Stimulated activated naive B cell treated with anti-CD40 and anti-IgM and Interleukin-4, amounts not matched to agents 10 μg/mL and 1 μg/mL and 100 μg/mL, for 72 hours (primary cell): ENCODE measurements around the gene BANP.
A peak's percentile ranks its signal among the peaks of the same experiment; 100 is the strongest.
"Not testable (repeated sequence)": the region's sequence is repeated elsewhere in the genome, so short reads cannot be mapped to it uniquely, and the experiment has no call there.

Source experiments
- ATAC-seq, 2 donors: fragments of 150-1000 bp; cut with Tn5 transposase; replicated peaks; 2 replicates each; pipeline ENCODE4 v1.10.0; 2021; ENCODE audit warnings: moderate library complexity in 1 of 2
- DNase-seq: peaks from one replicate; pipeline ENCODE4 v3.0.0; 2021
- H3K27ac Mint-ChIP-seq: one replicate; pipeline ENCODE4 v1.8.0; 2022; ENCODE audit warnings: mild to moderate bottlenecking, mixed read lengths
- H3K27me3 Mint-ChIP-seq, 2 donors: one replicate each; pipeline ENCODE4 v1.8.0; 2022; ENCODE audit warnings: mixed read lengths in 2 of 2
- H3K36me3 Mint-ChIP-seq, 2 donors: one replicate each; pipeline ENCODE4 v1.8.0; 2022; ENCODE audit warnings: mixed read lengths in 2 of 2, mild to moderate bottlenecking in 1 of 2
- H3K4me1 Mint-ChIP-seq, 2 donors: one replicate each; pipeline ENCODE4 v1.8.0; 2022; ENCODE audit warnings: mixed read lengths in 2 of 2, mild to moderate bottlenecking in 1 of 2
- H3K4me3 Mint-ChIP-seq, 2 donors: one replicate each; pipeline ENCODE4 v1.8.0; 2022; ENCODE audit warnings: mild to moderate bottlenecking in 2 of 2, mixed read lengths in 2 of 2, moderate library complexity in 1 of 2
- H3K9me3 Mint-ChIP-seq, 2 donors: one replicate each; pipeline ENCODE4 v1.8.0; 2022; ENCODE audit warnings: mixed read lengths in 2 of 2, mild to moderate bottlenecking in 1 of 2

The BANP gene

GRCh38 chr16:88077328-88078108 is 126.3 kb downstream of the BANP start:
- Mint-ChIP-seq H3K27me3 (no peaks in the 10 kb centered on the region), H3K4me3 (no peak overlapping the region), H3K4me1 (peaks cover 8 to 12% of the 10 kb centered on the region in 2 donors), H3K27ac (peak overlapping the region; percentile 79), H3K36me3 (peaks cover 46 to 51% of the 10 kb centered on the region in 2 donors), H3K9me3 (no peaks in the 10 kb centered on the region)
- no peak for DNase-seq
- ATAC-seq, result peak; percentile 72 to 81

- Mint-ChIP-seq H3K9me3 (no peaks in the 10 kb centered on the region), H3K27me3 (no peaks in the 10 kb centered on the region), H3K27ac (peak overlapping the region; percentile 79), H3K36me3 (peaks cover 49 to 53% of the 10 kb centered on the region in 2 donors), H3K4me3 (no peak overlapping the region), H3K4me1 (peaks cover 8 to 13% of the 10 kb centered on the region in 2 donors)
- DNase-seq (no peak), ATAC-seq (no peak)
Observed at GRCh38 chr16:88078111-88078775, 127.0 kb downstream of the BANP start.

GRCh38 chr16:88083582-88083981 is 132.3 kb downstream of the BANP start:
- Mint-ChIP-seq H3K4me1 (peaks cover 4 to 18% of the 10 kb centered on the region in 2 donors), H3K27me3 (no peaks in the 10 kb centered on the region), H3K4me3 (no peak overlapping the region), H3K9me3 (no peaks in the 10 kb centered on the region), H3K27ac (peak overlapping the region; percentile 52), H3K36me3 (peaks cover 32% of the 10 kb centered on the region in 2 donors)
- DNase-seq (no peak), ATAC-seq (no peak)

GRCh38 chr16:88084881-88085280 is 133.6 kb downstream of the BANP start:
- DNase-seq (no peak), ATAC-seq (no peak)
- no peak overlapping the region for H3K27ac Mint-ChIP-seq
- H3K9me3 Mint-ChIP-seq, result no peaks in the 10 kb centered on the region
- peaks cover 25 to 29% of the 10 kb centered on the region in 2 donors for H3K36me3 Mint-ChIP-seq
- no peak overlapping the region for H3K4me3 Mint-ChIP-seq
- no peaks in the 10 kb centered on the region for H3K27me3 Mint-ChIP-seq
- peaks cover 4 to 18% of the 10 kb centered on the region in 2 donors for H3K4me1 Mint-ChIP-seq

- H3K27me3 Mint-ChIP-seq, result no peaks in the 10 kb centered on the region
- H3K36me3 Mint-ChIP-seq, result peaks cover 23% of the 10 kb centered on the region in 2 donors
- H3K4me1 Mint-ChIP-seq, result peaks cover 4 to 18% of the 10 kb centered on the region in 2 donors
- H3K9me3 Mint-ChIP-seq, result no peaks in the 10 kb centered on the region
- no peak overlapping the region for H3K4me3 Mint-ChIP-seq
- no peak overlapping the region for H3K27ac Mint-ChIP-seq
- ATAC-seq (no peak), DNase-seq (no peak)
Observed at GRCh38 chr16:88086571-88087516, 135.6 kb downstream of the BANP start.

- H3K27ac Mint-ChIP-seq, result no peak overlapping the region
- H3K27me3 Mint-ChIP-seq, result no peaks in the 10 kb centered on the region
- H3K4me1 Mint-ChIP-seq, result peaks cover 4 to 18% of the 10 kb centered on the region in 2 donors
Observed at GRCh38 chr16:88087517-88087877, 136.3 kb downstream of the BANP start.

GRCh38 chr16:88088161-88088581 is 136.9 kb downstream of the BANP start:
- Mint-ChIP-seq H3K4me1 (peaks cover 4 to 17% of the 10 kb centered on the region in 2 donors), H3K27ac (no peak overlapping the region), H3K9me3 (no peaks in the 10 kb centered on the region), H3K27me3 (no peaks in the 10 kb centered on the region), H3K36me3 (peaks cover 13 to 14% of the 10 kb centered on the region in 2 donors), H3K4me3 (no peak overlapping the region)
- DNase-seq (no peak), ATAC-seq (no peak)

More at GRCh38 chr16:88087517-88087877, 136.3 kb downstream of the BANP start:
- DNase-seq, result no peak
- Mint-ChIP-seq H3K9me3 (no peaks in the 10 kb centered on the region), H3K4me3 (no peak overlapping the region), H3K36me3 (peaks cover 20% of the 10 kb centered on the region in 2 donors)
- no peak for ATAC-seq

GRCh38 chr16:88088611-88089010 is 137.4 kb downstream of the BANP start:
- not testable (repeated sequence) for H3K9me3 Mint-ChIP-seq, H3K27me3 Mint-ChIP-seq, DNase-seq, H3K4me3 Mint-ChIP-seq, H3K27ac Mint-ChIP-seq, ATAC-seq
- Mint-ChIP-seq H3K4me1 (peaks cover 2 to 13% of the 10 kb centered on the region in 2 donors), H3K36me3 (peaks cover 9 to 10% of the 10 kb centered on the region in 2 donors)

- H3K9me3 Mint-ChIP-seq, H3K4me1 Mint-ChIP-seq, H3K27ac Mint-ChIP-seq, ATAC-seq, H3K36me3 Mint-ChIP-seq, DNase-seq, H3K27me3 Mint-ChIP-seq, H3K4me3 Mint-ChIP-seq: not testable (repeated sequence)
Observed at GRCh38 chr16:88089071-88089470, 137.8 kb downstream of the BANP start.

- H3K36me3 Mint-ChIP-seq, H3K27me3 Mint-ChIP-seq, H3K27ac Mint-ChIP-seq, DNase-seq, ATAC-seq, H3K4me1 Mint-ChIP-seq, H3K4me3 Mint-ChIP-seq, H3K9me3 Mint-ChIP-seq: not testable (repeated sequence)
Observed at GRCh38 chr16:88089632-88090376, 138.6 kb downstream of the BANP start.

GRCh38 chr16:88090377-88091175 is 139.3 kb downstream of the BANP start:
- H3K27me3 Mint-ChIP-seq, H3K9me3 Mint-ChIP-seq, ATAC-seq, H3K4me1 Mint-ChIP-seq, H3K27ac Mint-ChIP-seq, DNase-seq, H3K4me3 Mint-ChIP-seq: not testable (repeated sequence)
- peaks cover 9 to 11% of the 10 kb centered on the region in 2 donors for H3K36me3 Mint-ChIP-seq

- H3K27me3 Mint-ChIP-seq, H3K27ac Mint-ChIP-seq, H3K4me1 Mint-ChIP-seq, H3K4me3 Mint-ChIP-seq, H3K9me3 Mint-ChIP-seq, DNase-seq: not testable (repeated sequence)
- peak; percentile 55 to 57 for ATAC-seq
- peaks cover 10% of the 10 kb centered on the region in 2 donors for H3K36me3 Mint-ChIP-seq
Observed at GRCh38 chr16:88091221-88091971, 140.2 kb downstream of the BANP start.
